HEK293 (cell line): ENCODE data around the gene LMLN.

Experiments
- CTCF ChIA-PET: fragments of 350-600 bp; formaldehyde crosslinking; extraction: SDS; loops from one replicate; lab custom pipeline; 2021; ENCODE audit warnings: antibody characterized with exemption; lab: Yijun Ruan, JAX
- POLR2A ChIA-PET: fragments of 300-600 bp; formaldehyde crosslinking; extraction: SDS; loops from one replicate; lab custom pipeline; 2020; ENCODE audit warnings: antibody characterized with exemption, inconsistent platforms; lab: Yijun Ruan, JAX
- H3K27ac ChIP-seq: fragments of 200-500 bp; sonication (Bioruptor generic); 2 replicates; pipeline ENCODE4 v1.5.1; 2014; ENCODE audit warnings: low read depth, low read length, control low read depth, inconsistent platforms; ENCODE audit errors: extremely low read depth
- H3K36me3 ChIP-seq, 2 experiments: fragments of 200-500 bp in 1 of 2; sonication (Bioruptor generic) in 1 of 2; 1 replicate in 1 of 2; 2 replicates in 1 of 2; pipeline ENCODE4 v1.5.1; 2014 to 2017; ENCODE audit warnings: inconsistent platforms in 2 of 2, low read length in 2 of 2; ENCODE audit not compliant: control insufficient read depth in 2 of 2, insufficient read depth in 1 of 2
- H3K4me1 ChIP-seq: fragments of 200-500 bp; sonication (Bioruptor generic); 2 replicates; pipeline ENCODE4 v1.5.1; 2014; ENCODE audit warnings: mild to moderate bottlenecking, low read length, inconsistent platforms; ENCODE audit not compliant: control insufficient read depth, insufficient read depth
- H3K4me3 ChIP-seq: 2 replicates; pipeline ENCODE4 v1.5.1; 2011; ENCODE audit warnings: low read depth, mild to moderate bottlenecking, control low read depth, low read length, moderate library complexity
- H3K9me3 ChIP-seq: fragments of 200-500 bp; sonication (Bioruptor generic); 2 replicates; pipeline ENCODE4 v1.5.1; 2014; ENCODE audit warnings: low read depth, low read length, inconsistent platforms; ENCODE audit not compliant: control insufficient read depth, insufficient read depth
- BCL6B ChIP-seq: fragments of 450-650 bp; formaldehyde crosslinking; IDR thresholded peaks from 2 replicates; pipeline ENCODE4 v1.5.1; 2017; ENCODE audit warnings: missing biosample characterization, missing genetic modification characterization
- GLIS1 ChIP-seq: fragments of 450-650 bp; formaldehyde crosslinking; IDR thresholded peaks from 2 replicates; pipeline ENCODE4 v1.5.1; 2016; ENCODE audit warnings: missing biosample characterization, missing genetic modification characterization
- MEIS1 ChIP-seq: sonication (generic); formaldehyde crosslinking; IDR thresholded peaks from 2 replicates; pipeline ENCODE4 v1.8.1; 2022; ENCODE audit warnings: missing genetic modification reagents, mild to moderate bottlenecking, borderline replicate concordance
- MYNN ChIP-seq: fragments of 450-650 bp; formaldehyde crosslinking; IDR thresholded peaks from 2 replicates; pipeline ENCODE4 v1.5.1; 2016; ENCODE audit warnings: missing biosample characterization, missing genetic modification characterization, borderline replicate concordance
- SP2 ChIP-seq: fragments of 450-650 bp; formaldehyde crosslinking; IDR thresholded peaks from 2 replicates; pipeline ENCODE4 v1.5.1; 2016; ENCODE audit warnings: missing biosample characterization, missing genetic modification characterization
- TCF7L2 ChIP-seq: IDR thresholded peaks from 2 replicates; pipeline ENCODE4 v1.6.1; 2011; ENCODE audit warnings: low read depth, mild to moderate bottlenecking, inconsistent platforms, low read length, moderate library complexity, borderline replicate concordance
- ZEB2 ChIP-seq: fragments of 450-650 bp; formaldehyde crosslinking; IDR thresholded peaks from 2 replicates; pipeline ENCODE4 v1.5.1; 2016; ENCODE audit warnings: missing biosample characterization, missing genetic modification characterization
- ZNF133 ChIP-seq: fragments of 450-650 bp; formaldehyde crosslinking; IDR thresholded peaks from 2 replicates; pipeline ENCODE4 v1.5.1; 2016; ENCODE audit warnings: missing biosample characterization, missing genetic modification characterization
- ZNF138 ChIP-seq: fragments of 450-650 bp; formaldehyde crosslinking; IDR thresholded peaks from 2 replicates; pipeline ENCODE4 v1.5.1; 2016; ENCODE audit warnings: missing biosample characterization, missing genetic modification characterization, borderline replicate concordance
- ZNF214 ChIP-seq: fragments of 450-650 bp; formaldehyde crosslinking; IDR thresholded peaks from 2 replicates; pipeline ENCODE4 v1.5.1; 2017; ENCODE audit warnings: missing biosample characterization, mild to moderate bottlenecking, missing genetic modification characterization, borderline replicate concordance
- ZNF354C ChIP-seq: fragments of 450-650 bp; formaldehyde crosslinking; IDR thresholded peaks from 2 replicates; pipeline ENCODE4 v1.5.1; 2016; ENCODE audit warnings: missing biosample characterization, missing genetic modification characterization, low read depth, borderline replicate concordance
- ZNF473 ChIP-seq: fragments of 450-650 bp; formaldehyde crosslinking; IDR thresholded peaks from 2 replicates; pipeline ENCODE4 v1.5.1; 2017; ENCODE audit warnings: missing biosample characterization, missing genetic modification characterization
- ZNF529 ChIP-seq: fragments of 450-650 bp; formaldehyde crosslinking; IDR thresholded peaks from 2 replicates; pipeline ENCODE4 v1.5.1; 2017; ENCODE audit warnings: missing genetic modification characterization, missing biosample characterization; ENCODE audit not compliant: insufficient replicate concordance
- ZNF571 ChIP-seq: fragments of 450-650 bp; formaldehyde crosslinking; IDR thresholded peaks from 2 replicates; pipeline ENCODE4 v1.5.0; 2017; ENCODE audit warnings: missing biosample characterization, missing genetic modification characterization
- ZNF585B ChIP-seq: fragments of 450-650 bp; formaldehyde crosslinking; IDR thresholded peaks from 2 replicates; pipeline ENCODE4 v1.5.1; 2016; ENCODE audit warnings: missing biosample characterization, missing genetic modification characterization
- ZNF654 ChIP-seq: fragments of 450-650 bp; formaldehyde crosslinking; IDR thresholded peaks from 2 replicates; pipeline ENCODE4 v1.5.1; 2016; ENCODE audit warnings: low read depth, missing biosample characterization, missing genetic modification characterization
- ZNF707 ChIP-seq: fragments of 450-650 bp; formaldehyde crosslinking; IDR thresholded peaks from 2 replicates; pipeline ENCODE4 v1.5.1; 2016; ENCODE audit warnings: missing biosample characterization, missing genetic modification characterization
- ZNF747 ChIP-seq: fragments of 450-650 bp; formaldehyde crosslinking; IDR thresholded peaks from 2 replicates; pipeline ENCODE4 v1.5.1; 2016; ENCODE audit warnings: missing biosample characterization, missing genetic modification characterization
- TF ChIP-seq, protein P1 (sequence below): fragments of 450-650 bp; formaldehyde crosslinking; conservative IDR thresholded peaks from 2 replicates; pipeline ENCODE4 v1.5.1; 2016; ENCODE audit warnings: low read depth, missing biosample characterization, missing genetic modification characterization
- TF ChIP-seq, protein P2 (sequence below): fragments of 450-650 bp; formaldehyde crosslinking; conservative IDR thresholded peaks from 2 replicates; pipeline ENCODE4 v1.5.1; 2016; ENCODE audit warnings: low read depth, missing biosample characterization, missing genetic modification characterization
- TF ChIP-seq, protein P3 (sequence below): fragments of 450-650 bp; formaldehyde crosslinking; IDR thresholded peaks from 2 replicates; pipeline ENCODE4 v1.5.1; 2017; ENCODE audit warnings: missing biosample characterization, missing genetic modification characterization
- TF ChIP-seq, protein P4 (sequence below): fragments of 450-650 bp; formaldehyde crosslinking; IDR thresholded peaks from 2 replicates; pipeline ENCODE4 v1.5.1; 2016; ENCODE audit warnings: missing biosample characterization, missing genetic modification characterization, borderline replicate concordance

LMLN gene

DNA sequence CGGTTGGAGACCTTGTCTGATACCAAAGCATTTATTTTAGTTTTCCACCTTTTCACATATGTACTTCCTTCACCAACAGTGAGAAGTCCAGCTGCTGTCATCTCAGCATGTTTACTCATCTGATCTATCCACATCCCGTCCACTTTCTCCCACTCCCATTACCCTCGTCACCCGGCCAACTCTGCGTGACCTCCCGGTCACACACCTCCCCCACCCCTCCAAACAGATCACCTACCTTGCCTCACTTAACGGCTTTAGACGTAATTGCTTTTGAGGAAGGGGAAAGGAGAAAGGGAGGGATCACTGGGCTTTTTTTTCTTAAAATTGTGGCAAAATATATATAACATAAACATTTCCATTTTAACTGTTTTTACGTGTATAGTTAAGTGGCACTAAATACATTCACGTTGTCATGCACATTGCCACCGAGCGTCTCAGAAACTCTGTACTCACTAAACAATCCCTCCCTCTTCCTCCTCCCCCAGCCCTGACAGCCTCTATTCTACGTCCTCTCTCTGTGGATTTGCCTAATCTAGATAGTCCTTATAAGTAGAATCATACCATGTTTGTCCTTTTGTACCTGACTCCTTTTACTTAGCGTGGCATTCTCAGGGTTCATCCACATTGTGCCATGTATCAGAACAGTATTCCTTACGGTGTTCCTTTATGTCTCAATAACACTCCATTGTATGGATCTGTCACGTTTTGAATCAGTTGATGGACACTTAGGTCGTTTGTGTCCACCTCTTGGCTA, 67.2 kb downstream of the LMLN start (continued):
- TF ChIP-seq, protein P1, sequence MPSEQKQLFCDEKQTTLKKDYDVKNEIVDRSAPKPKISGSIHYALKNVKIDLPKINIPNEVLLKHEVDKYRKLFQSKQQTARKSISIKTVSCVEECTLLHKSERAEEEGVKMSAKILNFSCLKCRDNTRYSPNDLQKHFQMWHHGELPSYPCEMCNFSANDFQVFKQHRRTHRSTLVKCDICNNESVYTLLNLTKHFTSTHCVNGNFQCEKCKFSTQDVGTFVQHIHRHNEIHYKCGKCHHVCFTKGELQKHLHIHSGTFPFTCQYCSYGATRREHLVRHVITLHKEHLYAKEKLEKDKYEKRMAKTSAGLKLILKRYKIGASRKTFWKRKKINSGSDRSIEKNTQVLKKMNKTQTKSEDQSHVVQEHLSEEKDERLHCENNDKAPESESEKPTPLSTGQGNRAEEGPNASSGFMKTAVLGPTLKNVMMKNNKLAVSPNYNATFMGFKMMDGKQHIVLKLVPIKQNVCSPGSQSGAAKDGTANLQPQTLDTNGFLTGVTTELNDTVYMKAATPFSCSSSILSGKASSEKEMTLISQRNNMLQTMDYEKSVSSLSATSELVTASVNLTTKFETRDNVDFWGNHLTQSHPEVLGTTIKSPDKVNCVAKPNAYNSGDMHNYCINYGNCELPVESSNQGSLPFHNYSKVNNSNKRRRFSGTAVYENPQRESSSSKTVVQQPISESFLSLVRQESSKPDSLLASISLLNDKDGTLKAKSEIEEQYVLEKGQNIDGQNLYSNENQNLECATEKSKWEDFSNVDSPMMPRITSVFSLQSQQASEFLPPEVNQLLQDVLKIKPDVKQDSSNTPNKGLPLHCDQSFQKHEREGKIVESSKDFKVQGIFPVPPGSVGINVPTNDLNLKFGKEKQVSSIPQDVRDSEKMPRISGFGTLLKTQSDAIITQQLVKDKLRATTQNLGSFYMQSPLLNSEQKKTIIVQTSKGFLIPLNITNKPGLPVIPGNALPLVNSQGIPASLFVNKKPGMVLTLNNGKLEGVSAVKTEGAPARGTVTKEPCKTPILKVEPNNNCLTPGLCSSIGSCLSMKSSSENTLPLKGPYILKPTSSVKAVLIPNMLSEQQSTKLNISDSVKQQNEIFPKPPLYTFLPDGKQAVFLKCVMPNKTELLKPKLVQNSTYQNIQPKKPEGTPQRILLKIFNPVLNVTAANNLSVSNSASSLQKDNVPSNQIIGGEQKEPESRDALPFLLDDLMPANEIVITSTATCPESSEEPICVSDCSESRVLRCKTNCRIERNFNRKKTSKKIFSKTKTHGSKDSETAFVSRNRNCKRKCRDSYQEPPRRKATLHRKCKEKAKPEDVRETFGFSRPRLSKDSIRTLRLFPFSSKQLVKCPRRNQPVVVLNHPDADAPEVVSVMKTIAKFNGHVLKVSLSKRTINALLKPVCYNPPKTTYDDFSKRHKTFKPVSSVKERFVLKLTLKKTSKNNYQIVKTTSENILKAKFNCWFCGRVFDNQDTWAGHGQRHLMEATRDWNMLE (tag by site-specific recombination): no peak
- no peak for TF ChIP-seq MYNN (tag by site-specific recombination)
- TF ChIP-seq ZNF214: no peak
- TF ChIP-seq TCF7L2: no peak
- TF ChIP-seq ZNF571 (tag by site-specific recombination): no peak
- no peak for TF ChIP-seq ZNF473 (tag by site-specific recombination)
- no peak for TF ChIP-seq SP2 (tag by site-specific recombination)
- no peak for TF ChIP-seq MEIS1 (CRISPR knock-in tag)
- TF ChIP-seq, protein P2, sequence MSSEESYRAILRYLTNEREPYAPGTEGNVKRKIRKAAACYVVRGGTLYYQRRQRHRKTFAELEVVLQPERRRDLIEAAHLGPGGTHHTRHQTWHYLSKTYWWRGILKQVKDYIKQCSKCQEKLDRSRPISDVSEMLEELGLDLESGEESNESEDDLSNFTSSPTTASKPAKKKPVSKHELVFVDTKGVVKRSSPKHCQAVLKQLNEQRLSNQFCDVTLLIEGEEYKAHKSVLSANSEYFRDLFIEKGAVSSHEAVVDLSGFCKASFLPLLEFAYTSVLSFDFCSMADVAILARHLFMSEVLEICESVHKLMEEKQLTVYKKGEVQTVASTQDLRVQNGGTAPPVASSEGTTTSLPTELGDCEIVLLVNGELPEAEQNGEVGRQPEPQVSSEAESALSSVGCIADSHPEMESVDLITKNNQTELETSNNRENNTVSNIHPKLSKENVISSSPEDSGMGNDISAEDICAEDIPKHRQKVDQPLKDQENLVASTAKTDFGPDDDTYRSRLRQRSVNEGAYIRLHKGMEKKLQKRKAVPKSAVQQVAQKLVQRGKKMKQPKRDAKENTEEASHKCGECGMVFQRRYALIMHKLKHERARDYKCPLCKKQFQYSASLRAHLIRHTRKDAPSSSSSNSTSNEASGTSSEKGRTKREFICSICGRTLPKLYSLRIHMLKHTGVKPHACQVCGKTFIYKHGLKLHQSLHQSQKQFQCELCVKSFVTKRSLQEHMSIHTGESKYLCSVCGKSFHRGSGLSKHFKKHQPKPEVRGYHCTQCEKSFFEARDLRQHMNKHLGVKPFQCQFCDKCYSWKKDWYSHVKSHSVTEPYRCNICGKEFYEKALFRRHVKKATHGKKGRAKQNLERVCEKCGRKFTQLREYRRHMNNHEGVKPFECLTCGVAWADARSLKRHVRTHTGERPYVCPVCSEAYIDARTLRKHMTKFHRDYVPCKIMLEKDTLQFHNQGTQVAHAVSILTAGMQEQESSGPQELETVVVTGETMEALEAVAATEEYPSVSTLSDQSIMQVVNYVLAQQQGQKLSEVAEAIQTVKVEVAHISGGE (tag by site-specific recombination): no peak
- TF ChIP-seq ZNF133: no peak
- TF ChIP-seq BCL6B (tag by site-specific recombination): no peak
- TF ChIP-seq ZNF654 (tag by site-specific recombination): no peak
- TF ChIP-seq ZNF585B: no peak
- no peak for TF ChIP-seq ZNF707 (tag by site-specific recombination)

DNA sequence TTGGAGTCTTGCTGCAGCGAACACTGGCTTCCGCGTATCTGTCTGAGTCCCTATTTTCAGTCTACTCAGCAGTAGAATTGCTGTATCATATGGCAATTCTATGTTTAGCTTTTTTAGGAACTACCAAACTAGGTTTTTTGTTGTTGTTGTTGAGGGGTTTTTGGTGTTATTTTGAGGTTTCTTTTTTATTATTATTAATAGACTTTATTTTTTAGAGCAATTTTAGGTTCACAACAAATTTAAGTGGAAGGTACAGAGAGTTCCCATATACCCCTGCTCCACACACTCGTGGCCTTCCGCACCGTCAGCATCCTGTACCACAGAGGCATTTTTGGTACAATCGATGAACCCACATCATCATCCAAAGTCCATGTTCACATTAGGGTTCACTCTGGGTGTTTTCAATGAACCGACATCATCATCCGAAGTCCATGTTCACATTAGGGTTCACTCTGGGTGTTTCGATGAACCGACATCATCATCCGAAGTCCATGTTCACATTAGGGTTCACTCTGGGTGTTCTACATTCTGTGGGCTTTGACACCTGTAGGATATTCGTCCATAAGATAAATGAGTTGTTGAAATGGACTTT, 67.9 kb downstream of the LMLN start:
- no peak overlapping the region for H3K4me3 ChIP-seq
- no peaks in the 10 kb centered on the region for H3K36me3 ChIP-seq
- H3K4me1 ChIP-seq: no peaks in the 10 kb centered on the region; the same call in 1 of the 2 replicates
- CTCF ChIA-PET: no interaction called here
- no peak overlapping the region for H3K27ac ChIP-seq
- H3K9me3 ChIP-seq: no peaks in the 10 kb centered on the region
- POLR2A ChIA-PET: no interaction called here
- TF ChIP-seq, protein P3, sequence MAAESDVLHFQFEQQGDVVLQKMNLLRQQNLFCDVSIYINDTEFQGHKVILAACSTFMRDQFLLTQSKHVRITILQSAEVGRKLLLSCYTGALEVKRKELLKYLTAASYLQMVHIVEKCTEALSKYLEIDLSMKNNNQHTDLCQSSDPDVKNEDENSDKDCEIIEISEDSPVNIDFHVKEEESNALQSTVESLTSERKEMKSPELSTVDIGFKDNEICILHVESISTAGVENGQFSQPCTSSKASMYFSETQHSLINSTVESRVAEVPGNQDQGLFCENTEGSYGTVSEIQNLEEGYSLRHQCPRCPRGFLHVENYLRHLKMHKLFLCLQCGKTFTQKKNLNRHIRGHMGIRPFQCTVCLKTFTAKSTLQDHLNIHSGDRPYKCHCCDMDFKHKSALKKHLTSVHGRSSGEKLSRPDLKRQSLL (tag by site-specific recombination): no peak
- TF ChIP-seq, protein P4, sequence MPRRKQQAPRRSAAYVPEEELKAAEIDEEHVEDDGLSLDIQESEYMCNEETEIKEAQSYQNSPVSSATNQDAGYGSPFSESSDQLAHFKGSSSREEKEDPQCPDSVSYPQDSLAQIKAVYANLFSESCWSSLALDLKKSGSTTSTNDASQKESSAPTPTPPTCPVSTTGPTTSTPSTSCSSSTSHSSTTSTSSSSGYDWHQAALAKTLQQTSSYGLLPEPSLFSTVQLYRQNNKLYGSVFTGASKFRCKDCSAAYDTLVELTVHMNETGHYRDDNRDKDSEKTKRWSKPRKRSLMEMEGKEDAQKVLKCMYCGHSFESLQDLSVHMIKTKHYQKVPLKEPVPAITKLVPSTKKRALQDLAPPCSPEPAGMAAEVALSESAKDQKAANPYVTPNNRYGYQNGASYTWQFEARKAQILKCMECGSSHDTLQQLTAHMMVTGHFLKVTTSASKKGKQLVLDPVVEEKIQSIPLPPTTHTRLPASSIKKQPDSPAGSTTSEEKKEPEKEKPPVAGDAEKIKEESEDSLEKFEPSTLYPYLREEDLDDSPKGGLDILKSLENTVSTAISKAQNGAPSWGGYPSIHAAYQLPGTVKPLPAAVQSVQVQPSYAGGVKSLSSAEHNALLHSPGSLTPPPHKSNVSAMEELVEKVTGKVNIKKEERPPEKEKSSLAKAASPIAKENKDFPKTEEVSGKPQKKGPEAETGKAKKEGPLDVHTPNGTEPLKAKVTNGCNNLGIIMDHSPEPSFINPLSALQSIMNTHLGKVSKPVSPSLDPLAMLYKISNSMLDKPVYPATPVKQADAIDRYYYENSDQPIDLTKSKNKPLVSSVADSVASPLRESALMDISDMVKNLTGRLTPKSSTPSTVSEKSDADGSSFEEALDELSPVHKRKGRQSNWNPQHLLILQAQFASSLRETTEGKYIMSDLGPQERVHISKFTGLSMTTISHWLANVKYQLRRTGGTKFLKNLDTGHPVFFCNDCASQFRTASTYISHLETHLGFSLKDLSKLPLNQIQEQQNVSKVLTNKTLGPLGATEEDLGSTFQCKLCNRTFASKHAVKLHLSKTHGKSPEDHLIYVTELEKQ: no peak
- no peak for TF ChIP-seq ZNF747 (tag by site-specific recombination)
- TF ChIP-seq GLIS1 (tag by site-specific recombination): no peak
- no peak for TF ChIP-seq ZEB2 (tag by site-specific recombination)
- no peak for TF ChIP-seq ZNF529 (tag by site-specific recombination)
- TF ChIP-seq ZNF138 (tag by site-specific recombination): no peak
- TF ChIP-seq ZNF354C (tag by site-specific recombination): no peak
